ENCODE measurements around the gene CASK. TPM values are rescaled to one million over a fixed set of nuclear protein-coding genes. Genes with fewer than 3 reads are reported as not detected.

Gene CASK
- total and polyA plus RNA-seq, 2 of the 13 experiments (the other 11 are each of a cell fraction or from before 2014, with no cell fraction given), result 14.5 to 16.0 TPM

DNA sequence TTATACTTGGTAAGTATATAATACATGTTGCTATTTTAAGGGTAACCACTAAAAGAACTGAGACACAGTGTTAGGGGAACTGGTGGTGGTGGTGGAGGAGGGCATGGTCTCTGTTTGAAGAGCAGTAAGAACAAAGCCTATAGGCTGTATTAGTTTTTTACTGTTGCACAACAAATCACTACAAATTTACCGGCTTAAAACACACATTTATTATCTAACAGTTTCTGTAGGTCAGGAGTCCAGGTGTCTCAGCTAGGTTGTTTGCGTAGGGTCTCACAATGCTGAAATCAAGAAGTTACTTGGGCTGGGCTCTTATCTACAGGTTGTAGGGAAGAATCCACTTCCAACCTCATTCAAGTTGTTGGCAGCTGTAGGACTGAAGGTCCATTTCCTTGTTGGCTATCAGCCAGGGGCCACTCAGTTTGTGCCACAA, 52.6 kb downstream of the CASK start (continued):
- TF ChIP-seq EP300 (IDR thresholded peaks at IDR 0.05; ENCODE audit: low read depth in 2 of 2, low read length in 2 of 2) (peak in 1 of 2 experiments; percentile 50; a peak in 2 of 4 replicates), EP300 (CRISPR knock-in tag; IDR thresholded peaks at IDR 0.05; ENCODE audit: borderline replicate concordance) (no peak), BRD4 (CRISPR knock-in tag; IDR thresholded peaks at IDR 0.05) (no peak), ETV6 (CRISPR knock-in tag; conservative IDR thresholded peaks at IDR 0.05) (no peak), ZFP36L1 (CRISPR knock-in tag; IDR thresholded peaks at IDR 0.05) (no peak), ZFX (CRISPR knock-in tag; IDR thresholded peaks at IDR 0.05; ENCODE audit: low read depth) (no peak), GATAD2A (CRISPR knock-in tag; IDR thresholded peaks at IDR 0.05) (peak; percentile 43; the same call in 1 of the 2 replicates), SRSF1 (optimal IDR thresholded peaks at IDR 0.05; ENCODE audit: low read depth, low read length) (no peak), ZNF224 (CRISPR knock-in tag; IDR thresholded peaks at IDR 0.05) (no peak), DNMT1 (CRISPR knock-in tag; IDR thresholded peaks at IDR 0.05) (no peak), ZNF510 (CRISPR knock-in tag; IDR thresholded peaks at IDR 0.05; ENCODE audit: low read depth) (no peak), SIX1 (CRISPR knock-in tag; IDR thresholded peaks at IDR 0.05; ENCODE audit: borderline replicate concordance) (no peak), CBX1 (IDR thresholded peaks at IDR 0.05; ENCODE audit: low read depth) (no peak), IRF2 (CRISPR knock-in tag; IDR thresholded peaks at IDR 0.05) (no peak), ZNF549 (CRISPR knock-in tag; IDR thresholded peaks at IDR 0.05) (no peak)
- TF ChIP-seq, protein P1, sequence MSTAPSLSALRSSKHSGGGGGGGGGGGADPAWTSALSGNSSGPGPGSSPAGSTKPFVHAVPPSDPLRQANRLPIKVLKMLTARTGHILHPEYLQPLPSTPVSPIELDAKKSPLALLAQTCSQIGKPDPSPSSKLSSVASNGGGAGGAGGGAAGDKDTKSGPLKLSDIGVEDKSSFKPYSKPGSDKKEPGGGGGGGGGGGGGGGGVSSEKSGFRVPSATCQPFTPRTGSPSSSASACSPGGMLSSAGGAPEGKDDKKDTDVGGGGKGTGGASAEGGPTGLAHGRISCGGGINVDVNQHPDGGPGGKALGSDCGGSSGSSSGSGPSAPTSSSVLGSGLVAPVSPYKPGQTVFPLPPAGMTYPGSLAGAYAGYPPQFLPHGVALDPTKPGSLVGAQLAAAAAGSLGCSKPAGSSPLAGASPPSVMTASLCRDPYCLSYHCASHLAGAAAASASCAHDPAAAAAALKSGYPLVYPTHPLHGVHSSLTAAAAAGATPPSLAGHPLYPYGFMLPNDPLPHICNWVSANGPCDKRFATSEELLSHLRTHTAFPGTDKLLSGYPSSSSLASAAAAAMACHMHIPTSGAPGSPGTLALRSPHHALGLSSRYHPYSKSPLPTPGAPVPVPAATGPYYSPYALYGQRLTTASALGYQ (CRISPR knock-in tag; IDR thresholded peaks at IDR 0.05), result no peak
- TF ChIP-seq, protein P2, sequence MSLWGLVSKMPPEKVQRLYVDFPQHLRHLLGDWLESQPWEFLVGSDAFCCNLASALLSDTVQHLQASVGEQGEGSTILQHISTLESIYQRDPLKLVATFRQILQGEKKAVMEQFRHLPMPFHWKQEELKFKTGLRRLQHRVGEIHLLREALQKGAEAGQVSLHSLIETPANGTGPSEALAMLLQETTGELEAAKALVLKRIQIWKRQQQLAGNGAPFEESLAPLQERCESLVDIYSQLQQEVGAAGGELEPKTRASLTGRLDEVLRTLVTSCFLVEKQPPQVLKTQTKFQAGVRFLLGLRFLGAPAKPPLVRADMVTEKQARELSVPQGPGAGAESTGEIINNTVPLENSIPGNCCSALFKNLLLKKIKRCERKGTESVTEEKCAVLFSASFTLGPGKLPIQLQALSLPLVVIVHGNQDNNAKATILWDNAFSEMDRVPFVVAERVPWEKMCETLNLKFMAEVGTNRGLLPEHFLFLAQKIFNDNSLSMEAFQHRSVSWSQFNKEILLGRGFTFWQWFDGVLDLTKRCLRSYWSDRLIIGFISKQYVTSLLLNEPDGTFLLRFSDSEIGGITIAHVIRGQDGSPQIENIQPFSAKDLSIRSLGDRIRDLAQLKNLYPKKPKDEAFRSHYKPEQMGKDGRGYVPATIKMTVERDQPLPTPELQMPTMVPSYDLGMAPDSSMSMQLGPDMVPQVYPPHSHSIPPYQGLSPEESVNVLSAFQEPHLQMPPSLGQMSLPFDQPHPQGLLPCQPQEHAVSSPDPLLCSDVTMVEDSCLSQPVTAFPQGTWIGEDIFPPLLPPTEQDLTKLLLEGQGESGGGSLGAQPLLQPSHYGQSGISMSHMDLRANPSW (CRISPR knock-in tag; IDR thresholded peaks at IDR 0.05; ENCODE audit: borderline replicate concordance), result no peak
- TF ChIP-seq, protein P3, sequence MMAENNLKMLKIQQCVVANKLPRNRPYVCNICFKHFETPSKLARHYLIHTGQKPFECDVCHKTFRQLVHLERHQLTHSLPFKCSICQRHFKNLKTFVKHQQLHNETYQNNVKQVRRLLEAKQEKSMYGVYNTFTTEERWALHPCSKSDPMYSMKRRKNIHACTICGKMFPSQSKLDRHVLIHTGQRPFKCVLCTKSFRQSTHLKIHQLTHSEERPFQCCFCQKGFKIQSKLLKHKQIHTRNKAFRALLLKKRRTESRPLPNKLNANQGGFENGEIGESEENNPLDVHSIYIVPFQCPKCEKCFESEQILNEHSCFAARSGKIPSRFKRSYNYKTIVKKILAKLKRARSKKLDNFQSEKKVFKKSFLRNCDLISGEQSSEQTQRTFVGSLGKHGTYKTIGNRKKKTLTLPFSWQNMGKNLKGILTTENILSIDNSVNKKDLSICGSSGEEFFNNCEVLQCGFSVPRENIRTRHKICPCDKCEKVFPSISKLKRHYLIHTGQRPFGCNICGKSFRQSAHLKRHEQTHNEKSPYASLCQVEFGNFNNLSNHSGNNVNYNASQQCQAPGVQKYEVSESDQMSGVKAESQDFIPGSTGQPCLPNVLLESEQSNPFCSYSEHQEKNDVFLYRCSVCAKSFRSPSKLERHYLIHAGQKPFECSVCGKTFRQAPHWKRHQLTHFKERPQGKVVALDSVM (CRISPR knock-in tag; IDR thresholded peaks at IDR 0.05), result no peak
- TF ChIP-seq, protein P4, sequence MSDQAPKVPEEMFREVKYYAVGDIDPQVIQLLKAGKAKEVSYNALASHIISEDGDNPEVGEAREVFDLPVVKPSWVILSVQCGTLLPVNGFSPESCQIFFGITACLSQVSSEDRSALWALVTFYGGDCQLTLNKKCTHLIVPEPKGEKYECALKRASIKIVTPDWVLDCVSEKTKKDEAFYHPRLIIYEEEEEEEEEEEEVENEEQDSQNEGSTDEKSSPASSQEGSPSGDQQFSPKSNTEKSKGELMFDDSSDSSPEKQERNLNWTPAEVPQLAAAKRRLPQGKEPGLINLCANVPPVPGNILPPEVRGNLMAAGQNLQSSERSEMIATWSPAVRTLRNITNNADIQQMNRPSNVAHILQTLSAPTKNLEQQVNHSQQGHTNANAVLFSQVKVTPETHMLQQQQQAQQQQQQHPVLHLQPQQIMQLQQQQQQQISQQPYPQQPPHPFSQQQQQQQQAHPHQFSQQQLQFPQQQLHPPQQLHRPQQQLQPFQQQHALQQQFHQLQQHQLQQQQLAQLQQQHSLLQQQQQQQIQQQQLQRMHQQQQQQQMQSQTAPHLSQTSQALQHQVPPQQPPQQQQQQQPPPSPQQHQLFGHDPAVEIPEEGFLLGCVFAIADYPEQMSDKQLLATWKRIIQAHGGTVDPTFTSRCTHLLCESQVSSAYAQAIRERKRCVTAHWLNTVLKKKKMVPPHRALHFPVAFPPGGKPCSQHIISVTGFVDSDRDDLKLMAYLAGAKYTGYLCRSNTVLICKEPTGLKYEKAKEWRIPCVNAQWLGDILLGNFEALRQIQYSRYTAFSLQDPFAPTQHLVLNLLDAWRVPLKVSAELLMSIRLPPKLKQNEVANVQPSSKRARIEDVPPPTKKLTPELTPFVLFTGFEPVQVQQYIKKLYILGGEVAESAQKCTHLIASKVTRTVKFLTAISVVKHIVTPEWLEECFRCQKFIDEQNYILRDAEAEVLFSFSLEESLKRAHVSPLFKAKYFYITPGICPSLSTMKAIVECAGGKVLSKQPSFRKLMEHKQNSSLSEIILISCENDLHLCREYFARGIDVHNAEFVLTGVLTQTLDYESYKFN (CRISPR knock-in tag; conservative IDR thresholded peaks at IDR 0.05), result peak; percentile 63
- TF ChIP-seq, protein P5, sequence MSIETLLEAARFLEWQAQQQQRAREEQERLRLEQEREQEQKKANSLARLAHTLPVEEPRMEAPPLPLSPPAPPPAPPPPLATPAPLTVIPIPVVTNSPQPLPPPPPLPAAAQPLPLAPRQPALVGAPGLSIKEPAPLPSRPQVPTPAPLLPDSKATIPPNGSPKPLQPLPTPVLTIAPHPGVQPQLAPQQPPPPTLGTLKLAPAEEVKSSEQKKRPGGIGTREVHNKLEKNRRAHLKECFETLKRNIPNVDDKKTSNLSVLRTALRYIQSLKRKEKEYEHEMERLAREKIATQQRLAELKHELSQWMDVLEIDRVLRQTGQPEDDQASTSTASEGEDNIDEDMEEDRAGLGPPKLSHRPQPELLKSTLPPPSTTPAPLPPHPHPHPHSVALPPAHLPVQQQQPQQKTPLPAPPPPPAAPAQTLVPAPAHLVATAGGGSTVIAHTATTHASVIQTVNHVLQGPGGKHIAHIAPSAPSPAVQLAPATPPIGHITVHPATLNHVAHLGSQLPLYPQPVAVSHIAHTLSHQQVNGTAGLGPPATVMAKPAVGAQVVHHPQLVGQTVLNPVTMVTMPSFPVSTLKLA (IDR thresholded peaks at IDR 0.05), result no peak

Measured in HepG2 (cell line).